Neural cell (in vitro differentiated cells): ENCODE measurements around the gene PUSL1.

Experiments
- EZH2 ChIP-seq: fragments of 200-600, 300-800 bp; shearing (Covaris generic), sonication (generic); IDR thresholded peaks from 2 replicates; pipeline ENCODE4 v1.6.1; 2014; ENCODE audit warnings: antibody characterized with exemption, low read length, borderline replicate concordance, mild to moderate bottlenecking; ENCODE audit not compliant: insufficient read depth, poor library complexity, severe bottlenecking
- MXI1 ChIP-seq: fragments of 450-650 bp; conservative IDR thresholded peaks from 2 replicates; pipeline ENCODE4 v1.6.1; 2014; ENCODE audit warnings: antibody characterized with exemption, mild to moderate bottlenecking; ENCODE audit not compliant: poor library complexity, severe bottlenecking
- POLR2AphosphoS5 ChIP-seq: IDR thresholded peaks from 2 replicates; pipeline ENCODE4 v1.6.1; 2012
- TAF1 ChIP-seq: IDR thresholded peaks from 2 replicates; pipeline ENCODE4 v1.6.1; 2012; ENCODE audit warnings: low read depth
- TF ChIP-seq, protein P1 (sequence below): IDR thresholded peaks from 2 replicates; pipeline ENCODE4 v1.6.1; 2012; ENCODE audit warnings: borderline replicate concordance
- TF ChIP-seq, protein P2 (sequence below): fragments of 450-650 bp; IDR thresholded peaks from 2 replicates; pipeline ENCODE4 v1.5.1; 2014; ENCODE audit warnings: antibody characterized with exemption, mild to moderate bottlenecking, moderate library complexity; ENCODE audit not compliant: poor library complexity, severe bottlenecking

DNA sequence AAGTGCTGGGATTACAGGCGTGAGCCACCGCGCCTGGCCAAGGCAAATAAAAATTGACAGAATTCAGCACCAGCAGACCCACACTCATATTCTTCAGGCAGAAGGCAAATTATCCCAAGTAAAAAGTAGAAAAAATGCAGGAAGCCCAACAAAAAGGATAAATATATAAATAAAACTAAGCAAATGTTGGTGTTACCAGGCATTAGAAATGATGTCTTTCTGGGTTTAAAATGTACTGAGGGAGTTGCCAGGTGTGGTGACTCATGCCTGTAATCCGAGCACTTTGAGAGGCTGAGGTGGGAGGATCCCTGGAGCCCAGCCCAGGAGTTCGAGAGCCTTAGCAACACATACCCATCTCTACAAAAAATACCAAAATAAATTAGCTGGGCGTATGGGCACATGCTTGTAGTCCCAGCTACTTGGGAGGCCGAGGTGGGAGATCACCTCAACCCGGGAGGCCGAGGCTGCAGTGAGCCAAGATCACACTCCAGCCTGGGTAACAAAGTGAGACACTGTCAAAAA is 9.8 kb downstream of the PUSL1 start:
- TF ChIP-seq, protein P1, sequence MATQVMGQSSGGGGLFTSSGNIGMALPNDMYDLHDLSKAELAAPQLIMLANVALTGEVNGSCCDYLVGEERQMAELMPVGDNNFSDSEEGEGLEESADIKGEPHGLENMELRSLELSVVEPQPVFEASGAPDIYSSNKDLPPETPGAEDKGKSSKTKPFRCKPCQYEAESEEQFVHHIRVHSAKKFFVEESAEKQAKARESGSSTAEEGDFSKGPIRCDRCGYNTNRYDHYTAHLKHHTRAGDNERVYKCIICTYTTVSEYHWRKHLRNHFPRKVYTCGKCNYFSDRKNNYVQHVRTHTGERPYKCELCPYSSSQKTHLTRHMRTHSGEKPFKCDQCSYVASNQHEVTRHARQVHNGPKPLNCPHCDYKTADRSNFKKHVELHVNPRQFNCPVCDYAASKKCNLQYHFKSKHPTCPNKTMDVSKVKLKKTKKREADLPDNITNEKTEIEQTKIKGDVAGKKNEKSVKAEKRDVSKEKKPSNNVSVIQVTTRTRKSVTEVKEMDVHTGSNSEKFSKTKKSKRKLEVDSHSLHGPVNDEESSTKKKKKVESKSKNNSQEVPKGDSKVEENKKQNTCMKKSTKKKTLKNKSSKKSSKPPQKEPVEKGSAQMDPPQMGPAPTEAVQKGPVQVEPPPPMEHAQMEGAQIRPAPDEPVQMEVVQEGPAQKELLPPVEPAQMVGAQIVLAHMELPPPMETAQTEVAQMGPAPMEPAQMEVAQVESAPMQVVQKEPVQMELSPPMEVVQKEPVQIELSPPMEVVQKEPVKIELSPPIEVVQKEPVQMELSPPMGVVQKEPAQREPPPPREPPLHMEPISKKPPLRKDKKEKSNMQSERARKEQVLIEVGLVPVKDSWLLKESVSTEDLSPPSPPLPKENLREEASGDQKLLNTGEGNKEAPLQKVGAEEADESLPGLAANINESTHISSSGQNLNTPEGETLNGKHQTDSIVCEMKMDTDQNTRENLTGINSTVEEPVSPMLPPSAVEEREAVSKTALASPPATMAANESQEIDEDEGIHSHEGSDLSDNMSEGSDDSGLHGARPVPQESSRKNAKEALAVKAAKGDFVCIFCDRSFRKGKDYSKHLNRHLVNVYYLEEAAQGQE = no peak
- TF ChIP-seq, protein P2, sequence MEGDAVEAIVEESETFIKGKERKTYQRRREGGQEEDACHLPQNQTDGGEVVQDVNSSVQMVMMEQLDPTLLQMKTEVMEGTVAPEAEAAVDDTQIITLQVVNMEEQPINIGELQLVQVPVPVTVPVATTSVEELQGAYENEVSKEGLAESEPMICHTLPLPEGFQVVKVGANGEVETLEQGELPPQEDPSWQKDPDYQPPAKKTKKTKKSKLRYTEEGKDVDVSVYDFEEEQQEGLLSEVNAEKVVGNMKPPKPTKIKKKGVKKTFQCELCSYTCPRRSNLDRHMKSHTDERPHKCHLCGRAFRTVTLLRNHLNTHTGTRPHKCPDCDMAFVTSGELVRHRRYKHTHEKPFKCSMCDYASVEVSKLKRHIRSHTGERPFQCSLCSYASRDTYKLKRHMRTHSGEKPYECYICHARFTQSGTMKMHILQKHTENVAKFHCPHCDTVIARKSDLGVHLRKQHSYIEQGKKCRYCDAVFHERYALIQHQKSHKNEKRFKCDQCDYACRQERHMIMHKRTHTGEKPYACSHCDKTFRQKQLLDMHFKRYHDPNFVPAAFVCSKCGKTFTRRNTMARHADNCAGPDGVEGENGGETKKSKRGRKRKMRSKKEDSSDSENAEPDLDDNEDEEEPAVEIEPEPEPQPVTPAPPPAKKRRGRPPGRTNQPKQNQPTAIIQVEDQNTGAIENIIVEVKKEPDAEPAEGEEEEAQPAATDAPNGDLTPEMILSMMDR = no peak
- TF ChIP-seq EZH2 (no peak), TAF1 (no peak), POLR2AphosphoS5 (no peak), MXI1 (no peak)
